Stimulated activated CD4-positive, alpha-beta T cell treated with anti-CD3 and anti-CD28 coated beads, Interleukin-2, amount 100 ng/mL, for 48 hours (primary cell): ENCODE measurements around the gene ASL.
A peak's percentile ranks its signal among the peaks of the same experiment; 100 is the strongest.
"Not testable (repeated sequence)": the region's sequence is repeated elsewhere in the genome, so short reads cannot be mapped to it uniquely, and the experiment has no call there.

Experiments
- DNase-seq, 2 donors: peaks; one replicate each; pipeline ENCODE4 v3.0.0-alpha.2; 2020

Gene ASL

GRCh38 chr7:66076462-66077329 is 1.1 kb downstream of the ASL start:
- DNase-seq = no peak

- DNase-seq = no peak
Observed at GRCh38 chr7:66078067-66078466, 2.4 kb downstream of the ASL start.

GRCh38 chr7:66082083-66082482 is 6.5 kb downstream of the ASL start:
- DNase-seq = no peak

- no peak for DNase-seq
Observed at GRCh38 chr7:66082886-66083415, 7.3 kb downstream of the ASL start.

- DNase-seq = no peak
Observed at GRCh38 chr7:66083677-66084076, 8.1 kb downstream of the ASL start.

- DNase-seq = no peak
Observed at GRCh38 chr7:66088861-66089838, 13.5 kb downstream of the ASL start.

GRCh38 chr7:66092654-66093053 is 17.0 kb downstream of the ASL start:
- DNase-seq = no peak

GRCh38 chr7:66095010-66095409 is 19.4 kb downstream of the ASL start:
- no peak for DNase-seq

GRCh38 chr7:66099232-66099550 is 23.6 kb downstream of the ASL start:
- no peak for DNase-seq

GRCh38 chr7:66099551-66100407 is 24.2 kb downstream of the ASL start:
- DNase-seq = peak in 1 of 2 donors; percentile 19

GRCh38 chr7:66100408-66101050 is 24.9 kb downstream of the ASL start:
- no peak for DNase-seq

GRCh38 chr7:66102168-66102567 is 26.5 kb downstream of the ASL start:
- not testable (repeated sequence) for DNase-seq

- DNase-seq = not testable (repeated sequence)
Observed at GRCh38 chr7:66103994-66104393, 28.4 kb downstream of the ASL start.

- DNase-seq = no peak
Observed at GRCh38 chr7:66105263-66105748, 29.7 kb downstream of the ASL start.

GRCh38 chr7:66108410-66108809 is 32.8 kb downstream of the ASL start:
- not testable (repeated sequence) for DNase-seq

GRCh38 chr7:66110856-66111255 is 35.2 kb downstream of the ASL start:
- DNase-seq = no peak

- DNase-seq = peak; percentile 75 to 79
Observed at GRCh38 chr7:66114743-66115649, 39.4 kb downstream of the ASL start, which contains the start of gene CRCP. CRCP (plus strand) TSS chr7:66114847; CDS start chr7:66114963, 116 bp downstream.

GRCh38 chr7:66116680-66117420 is 41.2 kb downstream of the ASL start:
- DNase-seq = not testable (repeated sequence)

- no peak for DNase-seq
Observed at GRCh38 chr7:66118603-66119002, 43.0 kb downstream of the ASL start.
